SK-N-SH (cell line): ENCODE data around the gene KCNK6. TPM values are rescaled to one million over a fixed set of nuclear protein-coding genes. Genes with fewer than 3 reads are reported as not detected.

Experiments used
- CTCF ChIA-PET: fragments of 300-600, 350-600 bp; formaldehyde crosslinking; extraction: SDS; loops from one replicate; lab custom pipeline; 2021; lab: Yijun Ruan, JAX
- POLR2A ChIA-PET: fragments of 350-600 bp; sonication (Branson Sonifier 250); formaldehyde crosslinking; extraction: SDS; loops from one replicate; lab custom pipeline; 2020; ENCODE audit warnings: antibody characterized with exemption, inconsistent platforms; lab: Yijun Ruan, JAX
- DNase-seq: peaks from one replicate; pipeline ENCODE4 v3.0.0; 2012
- H2AFZ ChIP-seq: fragments of 200-600 bp; sonication (generic); 2 replicates; pipeline ENCODE4 v1.8.1; 2016; ENCODE audit warnings: antibody characterized with exemption, mild to moderate bottlenecking, low read depth
- H3F3A ChIP-seq: fragments of 200-600 bp; sonication (generic); replicated peaks from 2 replicates; pipeline ENCODE3; 2016; ENCODE audit warnings: antibody characterized with exemption, mild to moderate bottlenecking; ENCODE audit not compliant: insufficient read depth
- H3K27ac ChIP-seq, 2 experiments: fragments of 200-500 bp in 1 of 2; fragments of 200-600 bp in 1 of 2; sonication (Bioruptor generic) in 1 of 2; sonication (generic), shearing (Covaris generic) in 1 of 2; 2 replicates each; pipeline versions ENCODE4 v1.5.1 to v1.6.1; 2014 to 2016; ENCODE audit warnings: low read depth in 2 of 2, inconsistent platforms in 1 of 2, low read length in 1 of 2, mild to moderate bottlenecking in 1 of 2, mixed read lengths in 1 of 2
- H3K27me3 ChIP-seq: fragments of 200-600 bp; sonication (generic), shearing (Covaris generic); 2 replicates; pipeline ENCODE4 v1.6.1; 2016; ENCODE audit warnings: mixed run types; ENCODE audit not compliant: insufficient read depth
- H3K36me3 ChIP-seq, 2 experiments: fragments of 200-500 bp in 1 of 2; fragments of 200-600 bp in 1 of 2; sonication (Bioruptor generic) in 1 of 2; sonication (generic) in 1 of 2; replicated peaks in 1 of 2; 2 replicates each; pipeline versions ENCODE3 to v1.5.1; 2014 to 2016; ENCODE audit warnings: low read length in 1 of 2, mild to moderate bottlenecking in 1 of 2; ENCODE audit not compliant: insufficient read depth in 2 of 2, control insufficient read depth in 1 of 2
- H3K4me1 ChIP-seq, 2 experiments: fragments of 200-500 bp in 1 of 2; fragments of 200-600 bp in 1 of 2; sonication (Bioruptor generic) in 1 of 2; sonication (generic), shearing (Covaris generic) in 1 of 2; 2 replicates each; pipeline versions ENCODE4 v1.5.1 to v1.6.1; 2014 to 2016; ENCODE audit warnings: low read depth in 1 of 2, low read length in 1 of 2, mixed run types in 1 of 2; ENCODE audit not compliant: insufficient read depth in 2 of 2, control insufficient read depth in 1 of 2
- H3K4me2 ChIP-seq: fragments of 200-600 bp; sonication (generic), shearing (Covaris generic); 2 replicates; pipeline ENCODE4 v1.6.1; 2017; ENCODE audit warnings: mixed run types
- H3K4me3 ChIP-seq, 2 experiments: fragments of 200-500 bp in 1 of 2; fragments of 200-600 bp in 1 of 2; sonication (Bioruptor generic) in 1 of 2; sonication (generic), shearing (Covaris generic) in 1 of 2; 2 replicates each; pipeline versions ENCODE4 v1.5.1 to v1.8.1; 2014 to 2016; ENCODE audit warnings: low read depth in 2 of 2, inconsistent platforms in 1 of 2, low read length in 1 of 2, mild to moderate bottlenecking in 1 of 2, mixed read lengths in 1 of 2, moderate library complexity in 1 of 2
- H3K79me2 ChIP-seq: fragments of 200-600 bp; sonication (generic); 2 replicates; pipeline ENCODE4 v1.8.1; 2017; ENCODE audit warnings: mild to moderate bottlenecking; ENCODE audit not compliant: insufficient read depth
- H3K9ac ChIP-seq: fragments of 200-600 bp; sonication (generic); 2 replicates; pipeline ENCODE4 v1.6.1; 2017; ENCODE audit warnings: mixed run types
- H3K9me2 ChIP-seq: fragments of 200-600 bp; sonication (generic); 2 replicates; pipeline ENCODE4 v1.6.1; 2017; ENCODE audit warnings: mixed run types
- H3K9me3 ChIP-seq: fragments of 200-600 bp; sonication (generic); 2 replicates; pipeline ENCODE4 v1.6.1; 2017; ENCODE audit warnings: mixed run types, mild to moderate bottlenecking, moderate library complexity
- H4K20me1 ChIP-seq: fragments of 200-600 bp; sonication (generic); 2 replicates; pipeline ENCODE4 v1.6.1; 2017; ENCODE audit warnings: mild to moderate bottlenecking, mixed run types; ENCODE audit not compliant: insufficient read depth
- FOSL2 ChIP-seq: IDR thresholded peaks from 2 replicates; pipeline ENCODE4 v1.4.0; 2012; ENCODE audit warnings: low read depth, mild to moderate bottlenecking, moderate library complexity, borderline replicate concordance
- FOXJ3 ChIP-seq: sonication (generic); formaldehyde crosslinking; IDR thresholded peaks from 2 replicates; pipeline ENCODE4 v1.5.1; 2020; ENCODE audit warnings: mild to moderate bottlenecking, missing genetic modification reagents
- JUND ChIP-seq: IDR thresholded peaks from 2 replicates; pipeline ENCODE4 v1.4.0; 2012
- MEF2A ChIP-seq: IDR thresholded peaks from 2 replicates; pipeline ENCODE4 v1.4.0; 2012; ENCODE audit warnings: low read depth, borderline replicate concordance
- NFIC ChIP-seq: IDR thresholded peaks from 2 replicates; pipeline ENCODE4 v1.4.0; 2012; ENCODE audit warnings: borderline replicate concordance
- NRF1 ChIP-seq: IDR thresholded peaks from 2 replicates; pipeline ENCODE4 v1.6.1; 2012; ENCODE audit warnings: low read depth, mild to moderate bottlenecking, low read length
- POLR2AphosphoS5 ChIP-seq: IDR thresholded peaks from 2 replicates; pipeline ENCODE4 v1.6.1; 2012; ENCODE audit warnings: low read depth, low read length
- RCOR1 ChIP-seq: fragments of 150-350 bp; IDR thresholded peaks from 2 replicates; pipeline ENCODE4 v1.6.1; 2017; ENCODE audit warnings: antibody characterized with exemption, low read length
- RFX5 ChIP-seq: IDR thresholded peaks from 2 replicates; pipeline ENCODE4 v1.6.1; 2012; ENCODE audit warnings: mild to moderate bottlenecking, improper control_type of control experiment, low read length
- SIN3A ChIP-seq: IDR thresholded peaks from 2 replicates; pipeline ENCODE4 v1.6.1; 2012; ENCODE audit warnings: low read depth, mild to moderate bottlenecking, low read length, moderate library complexity, borderline replicate concordance
- TEAD4 ChIP-seq: IDR thresholded peaks from 2 replicates; pipeline ENCODE4 v1.4.0; 2012; ENCODE audit warnings: mild to moderate bottlenecking, borderline replicate concordance; ENCODE audit not compliant: insufficient read depth
- YY1 ChIP-seq: IDR thresholded peaks from 2 replicates; pipeline ENCODE4 v1.4.0; 2012; ENCODE audit warnings: low read depth, mild to moderate bottlenecking
- WGBS: methylation state at CpG from one replicate; pipeline ENCODE4 v1.1.6; 2017; ENCODE audit warnings: low lambda C conversion rate; 5-methylcytosine and 5-hydroxymethylcytosine counted together
- polyA plus RNA-seq, 3 experiments: library from polyadenylated mRNA; depleted of rRNA; stranded (reverse); fragments of >200 nt; gene quantifications; 2 replicates each; pipeline ENCODE4 v1.2.3, GENCODE V29; 2012
- TF ChIP-seq, protein P1 (sequence below): fragments of 150-350 bp; IDR thresholded peaks from 2 replicates; pipeline ENCODE4 v1.6.1; 2016; ENCODE audit warnings: mild to moderate bottlenecking, low read depth, low read length
- TF ChIP-seq, protein P2 (sequence below): IDR thresholded peaks from 2 replicates; pipeline ENCODE4 v1.4.0; 2012; ENCODE audit warnings: low read depth, borderline replicate concordance
- TF ChIP-seq, protein P3 (sequence below): IDR thresholded peaks from 2 replicates; pipeline ENCODE4; 2012
- TF ChIP-seq, protein P4 (sequence below): fragments of 150-350 bp; IDR thresholded peaks from 2 replicates; pipeline ENCODE4 v1.6.1; 2017; ENCODE audit warnings: antibody characterized with exemption, low read length, low read depth, borderline replicate concordance
- TF ChIP-seq, protein P5 (sequence below): fragments of 200-600 bp; sonication (generic); IDR thresholded peaks from 2 replicates; pipeline ENCODE4 v1.6.1; 2017; ENCODE audit warnings: antibody characterized with exemption, mild to moderate bottlenecking, moderate library complexity
- TF ChIP-seq, protein P6 (sequence below): IDR thresholded peaks from 2 replicates; pipeline ENCODE4 v1.4.0; 2012; ENCODE audit warnings: low read depth, borderline replicate concordance

Gene KCNK6
- polyA plus RNA-seq, 1 of the 3 experiments (the other 2 are of a cell fraction): 0.26 TPM

DNA sequence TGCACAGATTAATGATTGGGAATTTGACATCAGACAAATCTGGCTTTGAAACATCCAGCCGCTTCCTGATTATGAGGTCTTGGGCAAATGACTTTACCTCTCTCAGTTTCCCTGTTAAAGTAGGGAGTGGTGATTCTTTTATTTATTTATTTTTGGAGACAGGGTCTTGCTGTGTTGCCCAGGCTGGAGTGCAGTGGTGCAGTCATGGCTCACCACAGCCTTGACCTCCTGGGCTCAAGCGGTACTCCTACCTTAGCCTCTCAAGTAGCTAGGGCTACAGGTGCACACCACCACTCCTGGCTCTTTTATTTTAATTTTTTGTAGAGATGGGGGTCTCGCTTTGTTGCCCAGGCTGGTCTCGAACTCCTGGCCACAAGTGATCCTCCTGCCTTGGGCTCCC is 57.4 kb downstream of the KCNK6 start:
- Histone ChIP-seq H3K27ac (no peak overlapping the region), H3K4me3 (0 out of 4 replicates have a peak overlapping the region, but pooled peaks of 1 of the 2 experiments have one; percentile 91), H2AFZ (no peak overlapping the region), H3K9ac (no peak overlapping the region), H3K9me2 (no peaks in the 10 kb centered on the region), H3K4me1 (peaks cover 6 to 14% of the 10 kb centered on the region in 2 experiments; a peak in 3 of 4 replicates), H3K79me2 (peaks cover 56% of the 10 kb centered on the region), H3K9me3 (no peaks in the 10 kb centered on the region), H3K27me3 (no peaks in the 10 kb centered on the region), H4K20me1 (peaks cover 26% of the 10 kb centered on the region), H3K36me3 (peaks cover 21 to 22% of the 10 kb centered on the region in 2 experiments), H3K4me2 (peak overlapping the region; percentile 78; the same call in 1 of the 2 replicates), H3F3A (no peaks in the 10 kb centered on the region)
- TF ChIP-seq POLR2AphosphoS5 (no peak), NFIC (no peak), FOSL2 (no peak), MEF2A (no peak), FOXJ3 (CRISPR knock-in tag) (no peak), NRF1 (no peak), YY1 (no peak)
- TF ChIP-seq, protein P1, sequence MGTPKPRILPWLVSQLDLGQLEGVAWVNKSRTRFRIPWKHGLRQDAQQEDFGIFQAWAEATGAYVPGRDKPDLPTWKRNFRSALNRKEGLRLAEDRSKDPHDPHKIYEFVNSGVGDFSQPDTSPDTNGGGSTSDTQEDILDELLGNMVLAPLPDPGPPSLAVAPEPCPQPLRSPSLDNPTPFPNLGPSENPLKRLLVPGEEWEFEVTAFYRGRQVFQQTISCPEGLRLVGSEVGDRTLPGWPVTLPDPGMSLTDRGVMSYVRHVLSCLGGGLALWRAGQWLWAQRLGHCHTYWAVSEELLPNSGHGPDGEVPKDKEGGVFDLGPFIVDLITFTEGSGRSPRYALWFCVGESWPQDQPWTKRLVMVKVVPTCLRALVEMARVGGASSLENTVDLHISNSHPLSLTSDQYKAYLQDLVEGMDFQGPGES: no peak
- TF ChIP-seq, protein P2, sequence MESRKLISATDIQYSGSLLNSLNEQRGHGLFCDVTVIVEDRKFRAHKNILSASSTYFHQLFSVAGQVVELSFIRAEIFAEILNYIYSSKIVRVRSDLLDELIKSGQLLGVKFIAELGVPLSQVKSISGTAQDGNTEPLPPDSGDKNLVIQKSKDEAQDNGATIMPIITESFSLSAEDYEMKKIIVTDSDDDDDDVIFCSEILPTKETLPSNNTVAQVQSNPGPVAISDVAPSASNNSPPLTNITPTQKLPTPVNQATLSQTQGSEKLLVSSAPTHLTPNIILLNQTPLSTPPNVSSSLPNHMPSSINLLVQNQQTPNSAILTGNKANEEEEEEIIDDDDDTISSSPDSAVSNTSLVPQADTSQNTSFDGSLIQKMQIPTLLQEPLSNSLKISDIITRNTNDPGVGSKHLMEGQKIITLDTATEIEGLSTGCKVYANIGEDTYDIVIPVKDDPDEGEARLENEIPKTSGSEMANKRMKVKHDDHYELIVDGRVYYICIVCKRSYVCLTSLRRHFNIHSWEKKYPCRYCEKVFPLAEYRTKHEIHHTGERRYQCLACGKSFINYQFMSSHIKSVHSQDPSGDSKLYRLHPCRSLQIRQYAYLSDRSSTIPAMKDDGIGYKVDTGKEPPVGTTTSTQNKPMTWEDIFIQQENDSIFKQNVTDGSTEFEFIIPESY: no peak
- TF ChIP-seq, protein P3, sequence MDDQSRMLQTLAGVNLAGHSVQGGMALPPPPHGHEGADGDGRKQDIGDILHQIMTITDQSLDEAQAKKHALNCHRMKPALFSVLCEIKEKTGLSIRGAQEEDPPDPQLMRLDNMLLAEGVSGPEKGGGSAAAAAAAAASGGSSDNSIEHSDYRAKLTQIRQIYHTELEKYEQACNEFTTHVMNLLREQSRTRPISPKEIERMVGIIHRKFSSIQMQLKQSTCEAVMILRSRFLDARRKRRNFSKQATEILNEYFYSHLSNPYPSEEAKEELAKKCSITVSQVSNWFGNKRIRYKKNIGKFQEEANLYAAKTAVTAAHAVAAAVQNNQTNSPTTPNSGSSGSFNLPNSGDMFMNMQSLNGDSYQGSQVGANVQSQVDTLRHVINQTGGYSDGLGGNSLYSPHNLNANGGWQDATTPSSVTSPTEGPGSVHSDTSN: no peak
- WGBS: 94% methylated on average over 4 of the region's 4 CpGs
- CTCF ChIA-PET: interaction anchor here (2.3 to 2.8 kb wide), 3 partner anchors 8 to 41 kb away, joined by 8 to 11 read pairs (median 8); partner anchors contain the start of genes CATSPERG and FAM98C
- no peak for DNase-seq
- POLR2A ChIA-PET: interaction anchor here (2.2 to 3.6 kb wide), 2 partner anchors 8 to 11 kb away, joined by 6 to 29 read pairs; partner anchors contain the start of genes GGN and SPRED3

DNA sequence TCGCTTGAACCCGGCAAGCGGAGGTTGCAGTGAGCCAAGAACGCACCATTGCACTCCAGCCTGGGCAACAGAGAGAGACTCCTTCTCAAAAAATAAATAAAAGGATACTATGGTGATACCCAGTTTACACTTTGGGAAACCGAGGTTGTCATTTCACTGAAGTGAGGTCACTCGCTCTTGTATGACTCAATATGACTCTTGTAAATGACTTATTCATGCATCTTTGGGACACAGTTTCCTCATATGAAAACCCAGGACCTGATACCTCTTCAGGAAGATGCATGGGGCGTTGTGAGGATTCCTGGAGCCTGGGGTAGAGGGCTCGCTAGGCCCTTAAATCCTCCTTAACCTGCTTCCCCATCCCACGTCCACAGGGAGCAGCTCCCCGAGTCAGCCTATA is 59.2 kb downstream of the KCNK6 start:
- Histone ChIP-seq H3K9me2 (no peaks in the 10 kb centered on the region), H3K36me3 (peaks cover 25 to 38% of the 10 kb centered on the region in 2 experiments), H2AFZ (no peak overlapping the region), H3K4me1 (peaks cover 6 to 14% of the 10 kb centered on the region in 2 experiments; a peak in 3 of 4 replicates), H3K27ac (no peak overlapping the region), H3K4me3 (no peak overlapping the region), H3K9ac (no peak overlapping the region), H3K9me3 (no peaks in the 10 kb centered on the region), H3K27me3 (no peaks in the 10 kb centered on the region), H3F3A (peaks cover 3% of the 10 kb centered on the region), H4K20me1 (peaks cover 26% of the 10 kb centered on the region), H3K4me2 (no peak overlapping the region), H3K79me2 (peaks cover 56% of the 10 kb centered on the region)
- 97% methylated on average over 10 of the region's 10 CpGs for WGBS
- ChIA-PET CTCF (interaction anchor here (1.4 kb wide), 1 partner anchor 24 kb away, joined by 7 read pairs; the partner anchor contains the start of gene FAM98C), POLR2A (no interaction called here)
- no peak for DNase-seq
- TF ChIP-seq NRF1 (no peak), JUND (no peak), MEF2A (no peak), SIN3A (no peak), RFX5 (no peak), RCOR1 (no peak), TEAD4 (no peak)
- TF ChIP-seq, protein P1: no peak
- TF ChIP-seq, protein P4, sequence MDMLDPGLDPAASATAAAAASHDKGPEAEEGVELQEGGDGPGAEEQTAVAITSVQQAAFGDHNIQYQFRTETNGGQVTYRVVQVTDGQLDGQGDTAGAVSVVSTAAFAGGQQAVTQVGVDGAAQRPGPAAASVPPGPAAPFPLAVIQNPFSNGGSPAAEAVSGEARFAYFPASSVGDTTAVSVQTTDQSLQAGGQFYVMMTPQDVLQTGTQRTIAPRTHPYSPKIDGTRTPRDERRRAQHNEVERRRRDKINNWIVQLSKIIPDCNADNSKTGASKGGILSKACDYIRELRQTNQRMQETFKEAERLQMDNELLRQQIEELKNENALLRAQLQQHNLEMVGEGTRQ: no peak
- TF ChIP-seq, protein P5, sequence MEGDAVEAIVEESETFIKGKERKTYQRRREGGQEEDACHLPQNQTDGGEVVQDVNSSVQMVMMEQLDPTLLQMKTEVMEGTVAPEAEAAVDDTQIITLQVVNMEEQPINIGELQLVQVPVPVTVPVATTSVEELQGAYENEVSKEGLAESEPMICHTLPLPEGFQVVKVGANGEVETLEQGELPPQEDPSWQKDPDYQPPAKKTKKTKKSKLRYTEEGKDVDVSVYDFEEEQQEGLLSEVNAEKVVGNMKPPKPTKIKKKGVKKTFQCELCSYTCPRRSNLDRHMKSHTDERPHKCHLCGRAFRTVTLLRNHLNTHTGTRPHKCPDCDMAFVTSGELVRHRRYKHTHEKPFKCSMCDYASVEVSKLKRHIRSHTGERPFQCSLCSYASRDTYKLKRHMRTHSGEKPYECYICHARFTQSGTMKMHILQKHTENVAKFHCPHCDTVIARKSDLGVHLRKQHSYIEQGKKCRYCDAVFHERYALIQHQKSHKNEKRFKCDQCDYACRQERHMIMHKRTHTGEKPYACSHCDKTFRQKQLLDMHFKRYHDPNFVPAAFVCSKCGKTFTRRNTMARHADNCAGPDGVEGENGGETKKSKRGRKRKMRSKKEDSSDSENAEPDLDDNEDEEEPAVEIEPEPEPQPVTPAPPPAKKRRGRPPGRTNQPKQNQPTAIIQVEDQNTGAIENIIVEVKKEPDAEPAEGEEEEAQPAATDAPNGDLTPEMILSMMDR: no peak
- TF ChIP-seq, protein P6, sequence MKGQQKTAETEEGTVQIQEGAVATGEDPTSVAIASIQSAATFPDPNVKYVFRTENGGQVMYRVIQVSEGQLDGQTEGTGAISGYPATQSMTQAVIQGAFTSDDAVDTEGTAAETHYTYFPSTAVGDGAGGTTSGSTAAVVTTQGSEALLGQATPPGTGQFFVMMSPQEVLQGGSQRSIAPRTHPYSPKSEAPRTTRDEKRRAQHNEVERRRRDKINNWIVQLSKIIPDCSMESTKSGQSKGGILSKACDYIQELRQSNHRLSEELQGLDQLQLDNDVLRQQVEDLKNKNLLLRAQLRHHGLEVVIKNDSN: no peak
